Nephron (organoid): ENCODE results near the gene RWDD1.

Experiments used
- H3K27ac Mint-ChIP-seq, 3 experiments: 2 replicates each; pipeline ENCODE4 v1.8.0; 2020; ENCODE audit warnings: mixed read lengths in 3 of 3, mild to moderate bottlenecking in 2 of 3, moderate library complexity in 1 of 3
- H3K27me3 Mint-ChIP-seq: 2 replicates; pipeline ENCODE4 v1.8.0; 2021; ENCODE audit warnings: low read depth, mild to moderate bottlenecking, moderate library complexity, mixed read lengths
- H3K36me3 Mint-ChIP-seq: 2 replicates; pipeline ENCODE4 v1.8.0; 2020; ENCODE audit warnings: low read depth, mixed read lengths
- H3K4me1 Mint-ChIP-seq: 2 replicates; pipeline ENCODE4 v1.8.0; 2020; ENCODE audit warnings: mixed read lengths
- H3K4me3 Mint-ChIP-seq, 3 experiments: 2 replicates each; pipeline ENCODE4 v1.8.0; 2020; ENCODE audit warnings: mild to moderate bottlenecking in 3 of 3, mixed read lengths in 3 of 3, moderate library complexity in 2 of 3
- H3K9me3 Mint-ChIP-seq: 2 replicates; pipeline ENCODE4 v1.8.0; 2020; ENCODE audit warnings: mixed read lengths
- TF ChIP-seq, protein P1 (sequence below), 3 experiments: fragments of 200-600 bp; sonication (generic); IDR thresholded peaks; one replicate each; pipeline ENCODE4 v1.5.0; 2021; ENCODE audit warnings: antibody characterized with exemption in 3 of 3; ENCODE audit not compliant: unreplicated experiment in 3 of 3

The RWDD1 gene

GRCh38 chr6:116615937-116616736, 44.8 kb downstream of the RWDD1 start, which contains the start of gene RSPH4A:
Gene RSPH4A (plus strand): TSS chr6:116616479. CDS start chr6:116616624, 145 bp downstream.
- H3K27me3 Mint-ChIP-seq = peaks cover 18% of the 10 kb centered on the region
- peak within 1 kb of the TSS; percentile 32 to 87 (median 78) for H3K27ac Mint-ChIP-seq
- peak within 1 kb of the TSS; percentile 88 to 92 (median 91) for H3K4me3 Mint-ChIP-seq
- H3K9me3 Mint-ChIP-seq = no peaks in the 10 kb centered on the region
- TF ChIP-seq, protein P1, sequence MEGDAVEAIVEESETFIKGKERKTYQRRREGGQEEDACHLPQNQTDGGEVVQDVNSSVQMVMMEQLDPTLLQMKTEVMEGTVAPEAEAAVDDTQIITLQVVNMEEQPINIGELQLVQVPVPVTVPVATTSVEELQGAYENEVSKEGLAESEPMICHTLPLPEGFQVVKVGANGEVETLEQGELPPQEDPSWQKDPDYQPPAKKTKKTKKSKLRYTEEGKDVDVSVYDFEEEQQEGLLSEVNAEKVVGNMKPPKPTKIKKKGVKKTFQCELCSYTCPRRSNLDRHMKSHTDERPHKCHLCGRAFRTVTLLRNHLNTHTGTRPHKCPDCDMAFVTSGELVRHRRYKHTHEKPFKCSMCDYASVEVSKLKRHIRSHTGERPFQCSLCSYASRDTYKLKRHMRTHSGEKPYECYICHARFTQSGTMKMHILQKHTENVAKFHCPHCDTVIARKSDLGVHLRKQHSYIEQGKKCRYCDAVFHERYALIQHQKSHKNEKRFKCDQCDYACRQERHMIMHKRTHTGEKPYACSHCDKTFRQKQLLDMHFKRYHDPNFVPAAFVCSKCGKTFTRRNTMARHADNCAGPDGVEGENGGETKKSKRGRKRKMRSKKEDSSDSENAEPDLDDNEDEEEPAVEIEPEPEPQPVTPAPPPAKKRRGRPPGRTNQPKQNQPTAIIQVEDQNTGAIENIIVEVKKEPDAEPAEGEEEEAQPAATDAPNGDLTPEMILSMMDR (IDR thresholded peaks at IDR 0.05; ENCODE audit: unreplicated experiment in 3 of 3) = no peak
- peaks cover 6% of the 10 kb centered on the region for H3K4me1 Mint-ChIP-seq
- H3K36me3 Mint-ChIP-seq = no peaks in the 10 kb centered on the region

DNA sequence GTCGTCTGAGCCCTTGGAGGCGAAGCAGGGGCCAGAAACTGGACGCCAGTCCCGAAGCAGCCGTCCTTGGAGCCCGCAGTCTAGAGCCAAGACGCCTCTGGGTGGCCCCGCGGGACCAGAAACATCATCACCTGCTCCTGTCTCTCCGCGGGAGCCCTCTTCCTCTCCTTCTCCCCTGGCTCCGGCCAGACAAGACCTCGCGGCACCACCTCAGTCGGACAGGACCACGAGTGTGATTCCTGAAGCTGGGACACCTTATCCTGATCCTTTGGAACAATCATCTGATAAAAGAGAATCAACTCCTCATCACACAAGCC, 45.4 kb downstream of the RWDD1 start:
- TF ChIP-seq, protein P1 (IDR thresholded peaks at IDR 0.05; ENCODE audit: unreplicated experiment in 3 of 3) = no peak
- H3K9me3 Mint-ChIP-seq = no peaks in the 10 kb centered on the region
- H3K27ac Mint-ChIP-seq = no peak overlapping the region
- H3K4me3 Mint-ChIP-seq = peak overlapping the region; percentile 88 to 92 (median 91)
- peaks cover 6% of the 10 kb centered on the region for H3K4me1 Mint-ChIP-seq
- H3K36me3 Mint-ChIP-seq = no peaks in the 10 kb centered on the region
- H3K27me3 Mint-ChIP-seq = peaks cover 18% of the 10 kb centered on the region

DNA sequence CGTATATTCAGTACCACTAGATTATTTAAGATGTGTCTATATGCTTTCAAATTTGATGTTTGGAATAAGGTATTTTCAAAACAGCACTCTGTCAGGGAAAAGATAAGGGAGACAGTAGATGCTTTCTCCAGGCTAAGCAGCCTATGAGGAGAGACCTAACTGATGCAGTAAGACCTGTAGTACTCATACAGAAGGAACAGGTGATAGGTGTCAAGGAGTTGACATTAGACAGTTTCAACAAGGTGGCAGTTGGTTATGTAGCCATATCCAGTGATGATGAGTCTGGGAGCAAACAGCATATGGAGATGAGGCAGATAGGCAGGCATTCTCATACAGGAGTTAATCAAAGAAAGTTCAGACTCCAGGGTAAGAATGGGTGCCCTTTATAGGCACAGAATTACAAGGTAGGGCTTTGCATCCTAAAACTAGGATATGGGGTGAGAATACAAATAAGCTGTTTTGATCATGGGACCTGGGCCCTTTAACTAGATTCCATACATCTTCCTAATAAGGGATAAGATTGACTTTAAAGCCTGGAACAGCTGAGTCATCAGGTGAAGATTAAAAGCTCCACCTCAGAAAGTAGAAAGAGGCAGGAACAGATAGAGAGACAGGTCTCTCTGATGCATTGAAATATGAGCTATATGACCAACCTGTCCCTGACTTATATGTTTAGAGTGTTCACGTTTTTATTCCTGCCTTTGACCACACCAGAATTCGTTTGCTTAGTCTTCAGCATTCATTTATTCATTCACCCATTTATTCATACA, 52.9 kb downstream of the RWDD1 start:
- TF ChIP-seq, protein P1 (IDR thresholded peaks at IDR 0.05; ENCODE audit: unreplicated experiment in 3 of 3) = no peak
- no peaks in the 10 kb centered on the region for H3K9me3 Mint-ChIP-seq
- H3K27me3 Mint-ChIP-seq = no peaks in the 10 kb centered on the region
- no peaks in the 10 kb centered on the region for H3K36me3 Mint-ChIP-seq
- H3K4me3 Mint-ChIP-seq = no peak overlapping the region
- H3K27ac Mint-ChIP-seq = no peak overlapping the region
- no peaks in the 10 kb centered on the region for H3K4me1 Mint-ChIP-seq

GRCh38 chr6:116625872-116626271, 54.6 kb downstream of the RWDD1 start:
- H3K36me3 Mint-ChIP-seq = no peaks in the 10 kb centered on the region
- TF ChIP-seq, protein P1 (IDR thresholded peaks at IDR 0.05; ENCODE audit: unreplicated experiment in 3 of 3) = no peak
- H3K4me3 Mint-ChIP-seq = no peak overlapping the region
- no peaks in the 10 kb centered on the region for H3K9me3 Mint-ChIP-seq
- no peaks in the 10 kb centered on the region for H3K27me3 Mint-ChIP-seq
- H3K27ac Mint-ChIP-seq = no peak overlapping the region
- H3K4me1 Mint-ChIP-seq = no peaks in the 10 kb centered on the region

GRCh38 chr6:116629563-116629981, 58.3 kb downstream of the RWDD1 start:
- Mint-ChIP-seq H3K36me3 (peaks cover 6% of the 10 kb centered on the region), H3K4me3 (no peak overlapping the region), H3K27ac (peak overlapping the region in 1 of 3 experiments; percentile 0), H3K9me3 (no peaks in the 10 kb centered on the region), H3K27me3 (no peaks in the 10 kb centered on the region), H3K4me1 (no peaks in the 10 kb centered on the region)
- TF ChIP-seq, protein P1 (IDR thresholded peaks at IDR 0.05; ENCODE audit: unreplicated experiment in 3 of 3) = no peak
